Nephron progenitor cell (in vitro differentiated cells): Measurements from ENCODE around the gene SERPINA9.

Experiments
- DNase-seq: peaks from one replicate; pipeline ENCODE4 v3.0.0; 2021
- H3K27ac Mint-ChIP-seq: 2 replicates; pipeline ENCODE4 v1.8.0; 2021; ENCODE audit warnings: mild to moderate bottlenecking, moderate library complexity, mixed read lengths
- H3K27me3 Mint-ChIP-seq: 2 replicates; pipeline ENCODE4 v1.8.0; 2021; ENCODE audit warnings: mild to moderate bottlenecking, low read depth, mixed read lengths; ENCODE audit not compliant: poor library complexity
- H3K36me3 Mint-ChIP-seq: 2 replicates; pipeline ENCODE4 v1.8.0; 2021; ENCODE audit warnings: low read depth, mixed read lengths
- H3K4me1 Mint-ChIP-seq: 2 replicates; pipeline ENCODE4 v1.8.0; 2021; ENCODE audit warnings: mixed read lengths
- H3K4me3 Mint-ChIP-seq: 2 replicates; pipeline ENCODE4 v1.8.0; 2021; ENCODE audit warnings: mild to moderate bottlenecking, moderate library complexity, mixed read lengths
- H3K9me3 Mint-ChIP-seq: 2 replicates; pipeline ENCODE4 v1.8.0; 2021; ENCODE audit warnings: mild to moderate bottlenecking, moderate library complexity, mixed read lengths
- CTCF ChIP-seq: fragments of 200-600 bp; sonication (generic); IDR thresholded peaks from 2 replicates; pipeline ENCODE4 v1.5.0; 2021; ENCODE audit warnings: antibody characterized with exemption

Gene SERPINA9

GRCh38 chr14:94441130-94441529 is 34.9 kb downstream of the SERPINA9 start:
- Mint-ChIP-seq H3K4me1 (no peaks in the 10 kb centered on the region), H3K36me3 (no peaks in the 10 kb centered on the region), H3K4me3 (no peak overlapping the region), H3K27ac (no peak overlapping the region), H3K9me3 (peaks cover 2% of the 10 kb centered on the region), H3K27me3 (peaks cover 14% of the 10 kb centered on the region)
- no peak for DNase-seq
- TF ChIP-seq CTCF = no peak

- Mint-ChIP-seq H3K4me3 (no peak overlapping the region), H3K4me1 (no peaks in the 10 kb centered on the region), H3K27ac (no peak overlapping the region), H3K27me3 (peaks cover 14% of the 10 kb centered on the region), H3K36me3 (no peaks in the 10 kb centered on the region), H3K9me3 (peaks cover 15% of the 10 kb centered on the region)
- no peak for TF ChIP-seq CTCF
- DNase-seq = no peak
These were observed 36.4 kb downstream of the SERPINA9 start for GRCh38 chr14:94439453-94440057.

- no peak for TF ChIP-seq CTCF
- Mint-ChIP-seq H3K4me3 (no peak overlapping the region), H3K27me3 (peaks cover 31% of the 10 kb centered on the region), H3K4me1 (no peaks in the 10 kb centered on the region), H3K36me3 (no peaks in the 10 kb centered on the region), H3K27ac (no peak overlapping the region), H3K9me3 (peaks cover 10% of the 10 kb centered on the region)
- DNase-seq = no peak
These were observed 47.4 kb downstream of the SERPINA9 start for GRCh38 chr14:94428610-94429009.

GRCh38 chr14:94427016-94427613 is 48.9 kb downstream of the SERPINA9 start:
- H3K36me3 Mint-ChIP-seq = no peaks in the 10 kb centered on the region
- H3K4me1 Mint-ChIP-seq = no peaks in the 10 kb centered on the region
- H3K27ac Mint-ChIP-seq = no peak overlapping the region
- H3K4me3 Mint-ChIP-seq = no peak overlapping the region
- no peak for DNase-seq
- H3K9me3 Mint-ChIP-seq = peaks cover 10% of the 10 kb centered on the region
- peaks cover 32% of the 10 kb centered on the region for H3K27me3 Mint-ChIP-seq
- no peak for TF ChIP-seq CTCF

- Mint-ChIP-seq H3K4me3 (no peak overlapping the region), H3K36me3 (no peaks in the 10 kb centered on the region), H3K27me3 (peaks cover 32% of the 10 kb centered on the region), H3K9me3 (peaks cover 10% of the 10 kb centered on the region), H3K4me1 (no peaks in the 10 kb centered on the region), H3K27ac (no peak overlapping the region)
- TF ChIP-seq CTCF = no peak
- DNase-seq = no peak
These were observed 49.5 kb downstream of the SERPINA9 start for GRCh38 chr14:94426526-94426925.

GRCh38 chr14:94424371-94424770 is 51.6 kb downstream of the SERPINA9 start:
- DNase-seq = no peak
- Mint-ChIP-seq H3K4me1 (no peaks in the 10 kb centered on the region), H3K9me3 (peaks cover 9% of the 10 kb centered on the region), H3K36me3 (no peaks in the 10 kb centered on the region), H3K27me3 (peaks cover 32% of the 10 kb centered on the region), H3K27ac (no peak overlapping the region), H3K4me3 (no peak overlapping the region)
- TF ChIP-seq CTCF = no peak
